HCT116 (cell line): ENCODE measurements around the gene ZNF750. TPM values are rescaled to one million over a fixed set of nuclear protein-coding genes. Genes with fewer than 3 reads are reported as not detected.

Experiments used
- ATAC-seq: fragments of 200-7000 bp; cut with Tn5 transposase; 2 replicates; pipeline ENCODE4 v1.9.1; 2020; ENCODE audit warnings: mild to moderate bottlenecking, moderate library complexity
- BruUV-seq: library from RNA; stranded (reverse); fragments of 400-500 nt; replicated peaks from 2 replicates; lab custom pipeline; 2021; lab: Mats Ljungman, UMichigan
- CTCF ChIA-PET: fragments of 300-600 bp; sonication (Branson Sonifier 250); formaldehyde crosslinking; loops from one replicate; lab custom pipeline; 2021; ENCODE audit warnings: antibody characterized with exemption; lab: Charles Lee
- POLR2A ChIA-PET: fragments of 300-600, 350-600 bp; sonication (Branson Sonifier 250); formaldehyde crosslinking; loops from one replicate; lab custom pipeline; 2021; ENCODE audit warnings: antibody characterized with exemption; lab: Charles Lee
- RAD21 ChIA-PET, 2 experiments: fragments of 300-600 bp; sonication (Branson Sonifier 250); formaldehyde crosslinking; loops; one replicate each; lab custom pipeline; 2023; ENCODE audit warnings: low total read pairs in 2 of 2; ENCODE audit not compliant: uncharacterized antibody in 2 of 2, unreplicated experiment in 2 of 2, low non-redundant PET in 1 of 2; lab: Charles Lee
- DNase-seq: peaks from one replicate; pipeline ENCODE4 v3.0.0-alpha.2; 2010; ENCODE audit warnings: low read depth, low spot score
- H2AFZ ChIP-seq: fragments of 200-600 bp; shearing (Covaris generic), sonication (generic); 2 replicates; pipeline ENCODE4 v1.6.1; 2017; ENCODE audit warnings: low read depth, mixed run types, mixed read lengths, antibody characterized with exemption, low read length; ENCODE audit not compliant: poor library complexity, severe bottlenecking
- H3K27ac ChIP-seq: 2 replicates; pipeline ENCODE4 v1.5.1; 2012; ENCODE audit warnings: low read depth, low read length
- H3K27me3 ChIP-seq: fragments of 200-600 bp; sonication (generic); 2 replicates; pipeline ENCODE4 v1.6.1; 2016; ENCODE audit warnings: mixed run types, low read length, mixed read lengths; ENCODE audit not compliant: insufficient read depth
- H3K36me3 ChIP-seq, 2 experiments: fragments of 200-500 bp in 1 of 2; fragments of 200-600 bp in 1 of 2; sonication (Bioruptor generic) in 1 of 2; sonication (generic) in 1 of 2; 2 replicates each; pipeline versions ENCODE4 v1.5.1 to v1.6.1; 2014 to 2016; ENCODE audit warnings: low read length in 2 of 2, inconsistent platforms in 1 of 2, mixed read lengths in 1 of 2, mixed run types in 1 of 2; ENCODE audit not compliant: insufficient read depth in 2 of 2, control insufficient read depth in 1 of 2
- H3K4me1 ChIP-seq, 2 experiments: fragments of 200-600 bp in 1 of 2; sonication (generic) in 1 of 2; 2 replicates each; pipeline versions ENCODE4 v1.5.1 to v1.6.1; 2012 to 2017; ENCODE audit warnings: low read length in 2 of 2, inconsistent platforms in 1 of 2, mild to moderate bottlenecking in 1 of 2, mixed read lengths in 1 of 2, mixed run types in 1 of 2, moderate library complexity in 1 of 2; ENCODE audit not compliant: insufficient read depth in 2 of 2, control insufficient read depth in 1 of 2
- H3K4me2 ChIP-seq: fragments of 200-600 bp; sonication (generic); 2 replicates; pipeline ENCODE4 v1.6.1; 2017; ENCODE audit warnings: mixed run types, low read length, mixed read lengths
- H3K4me3 ChIP-seq, 2 experiments: fragments of 200-600 bp in 1 of 2; sonication (generic) in 1 of 2; replicated peaks in 1 of 2; 2 replicates each; pipeline ENCODE4 v1.5.1; 2011 to 2016; ENCODE audit warnings: low read length in 2 of 2, control low read depth in 1 of 2, low read depth in 1 of 2, mild to moderate bottlenecking in 1 of 2, mixed read lengths in 1 of 2, mixed run types in 1 of 2
- H3K79me2 ChIP-seq: fragments of 200-600 bp; sonication (generic); 2 replicates; pipeline ENCODE4 v1.6.1; 2017; ENCODE audit warnings: mild to moderate bottlenecking, mixed run types, low read length, moderate library complexity, mixed read lengths; ENCODE audit not compliant: insufficient read depth
- H3K9ac ChIP-seq: fragments of 200-600 bp; sonication (generic); 2 replicates; pipeline ENCODE4 v1.6.1; 2016; ENCODE audit warnings: low read length, mixed read lengths
- H3K9me2 ChIP-seq: fragments of 200-600 bp; sonication (generic), shearing (Covaris generic); 2 replicates; pipeline ENCODE4 v1.6.1; 2017; ENCODE audit warnings: mixed run types, mild to moderate bottlenecking, moderate library complexity; ENCODE audit not compliant: insufficient read depth
- H3K9me3 ChIP-seq, 2 experiments: fragments of 200-500 bp in 1 of 2; fragments of 200-600 bp in 1 of 2; sonication (Bioruptor generic) in 1 of 2; sonication (generic) in 1 of 2; 2 replicates each; pipeline ENCODE4 v1.6.1; 2014 to 2017; ENCODE audit warnings: low read length in 2 of 2, mixed read lengths in 2 of 2, inconsistent platforms in 1 of 2, low read depth in 1 of 2, mild to moderate bottlenecking in 1 of 2, mixed run types in 1 of 2, moderate library complexity in 1 of 2; ENCODE audit not compliant: control insufficient read depth in 1 of 2, insufficient read depth in 1 of 2
- H4K20me1 ChIP-seq: fragments of 200-600 bp; sonication (generic), shearing (Covaris generic); 2 replicates; pipeline ENCODE4 v1.6.1; 2017; ENCODE audit warnings: mixed run types, mild to moderate bottlenecking, moderate library complexity; ENCODE audit not compliant: insufficient read depth
- CEBPB ChIP-seq: IDR thresholded peaks from 2 replicates; pipeline ENCODE4 v1.6.1; 2012; ENCODE audit warnings: low read depth
- EZH2 ChIP-seq: fragments of 200-600 bp; sonication (generic); IDR thresholded peaks from 2 replicates; pipeline ENCODE4 v1.6.1; 2017; ENCODE audit warnings: antibody characterized with exemption, mixed run types
- FOSL1 ChIP-seq: IDR thresholded peaks from 2 replicates; pipeline ENCODE4 v1.6.1; 2012; ENCODE audit warnings: low read depth
- TCF7L2 ChIP-seq: IDR thresholded peaks from 2 replicates; pipeline ENCODE4 v1.7.0; 2011; ENCODE audit warnings: borderline replicate concordance, inconsistent platforms; ENCODE audit not compliant: insufficient read depth, insufficient read length; ENCODE audit errors: extremely low read depth
- ZFX ChIP-seq: fragments of 450-650 bp; IDR thresholded peaks from 2 replicates; pipeline ENCODE4 v1.6.1; 2017
- intact Hi-C: fragments of 100-400 bp; cut with micrococcal nuclease; formaldehyde crosslinking; loops from 2 replicates; pipeline ENCODE4 v1.10.0; 2022
- total RNA-seq: library from RNA; stranded (reverse); gene quantifications from one replicate; pipeline ENCODE4 v1.2.1, GENCODE V29; 2021; ENCODE audit not compliant: unreplicated experiment
- TF ChIP-seq, protein P1 (sequence below), 3 experiments: fragments of 200-600 bp in 1 of 3; sonication (generic) in 1 of 3; IDR thresholded peaks in 2 of 3; conservative IDR thresholded peaks in 1 of 3; 2 replicates each; pipeline ENCODE4 v1.5.1; 2012 to 2017; ENCODE audit warnings: low read depth in 2 of 3, low read length in 2 of 3, antibody characterized with exemption in 1 of 3, borderline replicate concordance in 1 of 3, control low read depth in 1 of 3, mild to moderate bottlenecking in 1 of 3, mixed read lengths in 1 of 3, mixed run types in 1 of 3, moderate library complexity in 1 of 3; ENCODE audit not compliant: insufficient read depth in 1 of 3

The ZNF750 gene
- total RNA-seq, 1 experiment from 2014 or later: not detected

DNA sequence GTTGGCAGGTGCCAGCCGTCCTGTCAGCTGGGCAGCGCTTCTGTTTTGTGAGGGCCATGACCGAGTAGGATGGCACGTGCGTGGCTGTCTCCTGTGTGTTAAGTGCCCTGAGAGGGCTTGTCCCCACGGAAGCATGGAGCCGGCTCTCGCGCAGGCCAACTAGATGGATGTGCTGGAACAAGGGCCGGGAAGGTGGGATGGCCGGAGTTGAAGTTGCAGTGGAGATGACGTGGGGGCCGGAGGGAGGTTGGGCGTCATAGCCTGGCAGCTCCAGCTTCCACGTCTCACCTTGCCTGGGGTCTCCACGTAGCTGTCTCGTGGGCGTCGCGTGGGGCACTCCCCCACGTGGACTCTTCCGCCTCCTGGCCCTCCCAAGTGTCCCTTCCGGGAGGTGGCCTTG is 60.3 kb downstream of the ZNF750 start:
- intact Hi-C loops: no loop called here
- no peak overlapping the region for H3K4me3 ChIP-seq
- DNase-seq: no peak
- ChIA-PET RAD21 (no interaction called here), CTCF (interaction anchor here (1.8 kb wide), 1 partner anchor 134 kb away, joined by 9 read pairs; no protein-coding TSS in a partner anchor), POLR2A (interaction anchor here (0.7 kb wide), 1 partner anchor 136 kb away, joined by 3 read pairs; no protein-coding TSS in a partner anchor)
- no peaks in the 10 kb centered on the region for H3K27me3 ChIP-seq
- TF ChIP-seq ZFX: no peak
- no peak for TF ChIP-seq CEBPB
- TF ChIP-seq, protein P1, sequence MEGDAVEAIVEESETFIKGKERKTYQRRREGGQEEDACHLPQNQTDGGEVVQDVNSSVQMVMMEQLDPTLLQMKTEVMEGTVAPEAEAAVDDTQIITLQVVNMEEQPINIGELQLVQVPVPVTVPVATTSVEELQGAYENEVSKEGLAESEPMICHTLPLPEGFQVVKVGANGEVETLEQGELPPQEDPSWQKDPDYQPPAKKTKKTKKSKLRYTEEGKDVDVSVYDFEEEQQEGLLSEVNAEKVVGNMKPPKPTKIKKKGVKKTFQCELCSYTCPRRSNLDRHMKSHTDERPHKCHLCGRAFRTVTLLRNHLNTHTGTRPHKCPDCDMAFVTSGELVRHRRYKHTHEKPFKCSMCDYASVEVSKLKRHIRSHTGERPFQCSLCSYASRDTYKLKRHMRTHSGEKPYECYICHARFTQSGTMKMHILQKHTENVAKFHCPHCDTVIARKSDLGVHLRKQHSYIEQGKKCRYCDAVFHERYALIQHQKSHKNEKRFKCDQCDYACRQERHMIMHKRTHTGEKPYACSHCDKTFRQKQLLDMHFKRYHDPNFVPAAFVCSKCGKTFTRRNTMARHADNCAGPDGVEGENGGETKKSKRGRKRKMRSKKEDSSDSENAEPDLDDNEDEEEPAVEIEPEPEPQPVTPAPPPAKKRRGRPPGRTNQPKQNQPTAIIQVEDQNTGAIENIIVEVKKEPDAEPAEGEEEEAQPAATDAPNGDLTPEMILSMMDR (IDR thresholded peaks at IDR 0.05 in 2 of 3, conservative IDR thresholded peaks at IDR 0.05 in 1 of 3; ENCODE audit: borderline replicate concordance in 1 of 3, insufficient read depth in 1 of 3, low read depth in 2 of 3, low read length in 2 of 3): no peak
- no peak for TF ChIP-seq EZH2
- TF ChIP-seq FOSL1: no peak
- TF ChIP-seq TCF7L2: no peak
- H2AFZ ChIP-seq: no peak overlapping the region
- no peak overlapping the region for H3K4me2 ChIP-seq
- H4K20me1 ChIP-seq: no peaks in the 10 kb centered on the region
- H3K9ac ChIP-seq: no peak overlapping the region
- no peaks in the 10 kb centered on the region for H3K4me1 ChIP-seq
- peaks cover 14 to 19% of the 10 kb centered on the region in 2 experiments; a peak in 3 of 4 replicates for H3K36me3 ChIP-seq
- no peak overlapping the region for H3K27ac ChIP-seq
- ATAC-seq: no peak
- no TSS peak for BruUV-seq
- no peaks in the 10 kb centered on the region for H3K9me2 ChIP-seq
- H3K9me3 ChIP-seq: no peaks in the 10 kb centered on the region
- H3K79me2 ChIP-seq: peaks cover 24% of the 10 kb centered on the region

Other genes starting within 250 kb of the ZNF750 start
- 117 TPM for gene WDR45B, start 191.6 kb downstream of the ZNF750 start, total RNA-seq
- gene RAB40B, start 141.3 kb downstream of the ZNF750 start, total RNA-seq: 22.1 TPM
- gene FN3KRP, start 123.3 kb downstream of the ZNF750 start, total RNA-seq: 35.2 TPM
- gene FN3K, start 104.4 kb downstream of the ZNF750 start, total RNA-seq: 9.9 TPM
- gene TBCD, start 88.0 kb downstream of the ZNF750 start, total RNA-seq: 152 TPM
- gene METRNL, start 239.6 kb upstream of the ZNF750 start, total RNA-seq: 58.7 TPM